ENCODE results near the gene CCN6.
"Not testable (repeated sequence)": the region's sequence is repeated elsewhere in the genome, so short reads cannot be mapped to it uniquely, and the experiment has no call there.

The CCN6 gene

DNA sequence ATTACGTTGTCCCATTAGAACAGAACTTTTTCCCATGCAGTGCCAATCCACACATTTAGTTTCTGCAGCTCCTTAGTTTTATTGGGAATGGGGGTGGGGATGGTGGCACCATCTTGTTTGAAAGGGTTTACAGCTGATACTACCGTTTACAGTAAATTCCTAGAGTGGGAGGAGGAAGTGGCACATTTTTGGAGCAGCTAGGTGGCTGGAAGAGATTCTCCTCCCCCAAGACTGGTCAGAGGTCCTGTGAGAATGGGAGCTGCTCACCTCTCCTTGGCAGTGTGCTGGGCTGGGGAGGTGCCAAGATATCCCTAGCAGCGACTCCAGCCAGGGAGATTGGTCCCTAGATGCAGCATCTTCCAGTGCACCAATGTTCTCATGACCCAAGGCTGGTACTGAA, 12.4 kb upstream of the CCN6 start:
- Histone ChIP-seq H3K4me1 (ENCODE audit: control insufficient read depth, insufficient read depth, low read length) (peaks cover 4% of the 10 kb centered on the region), H3K36me3 (ENCODE audit: control insufficient read depth, insufficient read depth, low read length) (no peaks in the 10 kb centered on the region), H3K4me3 (ENCODE audit: low read depth, low read length) (no peak overlapping the region), H3K9ac (ENCODE audit: low read depth, low read length) (no peak overlapping the region), H3K9me3 (ENCODE audit: control insufficient read depth, insufficient read depth, low read length) (no peaks in the 10 kb centered on the region), H3K27me3 (ENCODE audit: control insufficient read depth, insufficient read depth, low read length) (no peaks in the 10 kb centered on the region)

DNA sequence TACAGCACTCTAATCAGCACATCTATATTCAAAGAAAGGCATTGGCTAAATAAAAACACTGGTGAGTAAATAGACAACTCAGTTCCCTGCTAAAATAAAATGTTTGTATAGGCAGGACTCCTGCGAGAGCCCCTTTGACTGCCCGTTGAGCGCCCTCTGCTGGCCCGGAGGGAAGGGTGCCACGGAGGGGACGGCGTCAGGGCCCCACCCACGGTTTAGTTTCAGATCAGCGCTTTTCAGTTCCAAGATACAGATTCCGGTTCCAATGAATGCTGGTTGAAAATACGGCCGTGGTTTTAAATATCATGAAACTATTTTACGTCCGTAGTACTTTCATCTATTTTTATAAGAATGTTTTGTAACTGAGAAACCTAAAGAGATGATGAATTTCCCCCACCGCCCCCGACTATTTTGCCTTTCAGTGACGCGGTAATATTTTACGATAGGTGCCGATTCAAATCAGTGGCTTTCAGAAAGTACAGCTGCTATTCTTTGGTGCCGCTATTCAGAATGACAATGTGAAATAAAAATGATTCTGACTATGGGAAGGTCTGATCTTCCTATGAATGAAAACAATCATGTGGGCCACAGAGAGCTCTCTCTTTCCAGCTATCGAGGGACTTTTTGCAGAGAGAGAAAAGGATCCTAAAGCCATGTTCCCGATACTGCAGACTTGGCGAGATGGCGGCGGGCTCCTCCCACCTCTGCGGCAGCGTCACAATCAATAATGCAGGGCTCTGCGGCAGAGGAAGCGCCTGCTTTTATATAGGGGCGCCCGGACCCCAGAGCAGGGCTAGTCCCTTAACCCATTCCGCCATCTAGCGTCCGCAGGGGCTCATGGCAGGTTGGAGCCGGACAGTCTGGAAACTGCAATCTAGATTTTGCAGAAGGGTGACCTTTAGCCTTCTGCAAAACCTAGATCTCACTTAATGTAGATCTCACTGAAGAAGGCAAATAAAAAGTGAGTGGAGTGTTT, 10.6 kb upstream of the CCN6 start:
- peaks cover 4% of the 10 kb centered on the region for H3K4me1 ChIP-seq (ENCODE audit: control insufficient read depth, insufficient read depth, low read length)
- no peaks in the 10 kb centered on the region for H3K9me3 ChIP-seq (ENCODE audit: control insufficient read depth, insufficient read depth, low read length)
- no peaks in the 10 kb centered on the region for H3K36me3 ChIP-seq (ENCODE audit: control insufficient read depth, insufficient read depth, low read length)
- no peaks in the 10 kb centered on the region for H3K27me3 ChIP-seq (ENCODE audit: control insufficient read depth, insufficient read depth, low read length)
- peak overlapping the region; percentile 63 for H3K4me3 ChIP-seq (ENCODE audit: low read depth, low read length)
- peak overlapping the region; percentile 66 for H3K9ac ChIP-seq (ENCODE audit: low read depth, low read length)

DNA sequence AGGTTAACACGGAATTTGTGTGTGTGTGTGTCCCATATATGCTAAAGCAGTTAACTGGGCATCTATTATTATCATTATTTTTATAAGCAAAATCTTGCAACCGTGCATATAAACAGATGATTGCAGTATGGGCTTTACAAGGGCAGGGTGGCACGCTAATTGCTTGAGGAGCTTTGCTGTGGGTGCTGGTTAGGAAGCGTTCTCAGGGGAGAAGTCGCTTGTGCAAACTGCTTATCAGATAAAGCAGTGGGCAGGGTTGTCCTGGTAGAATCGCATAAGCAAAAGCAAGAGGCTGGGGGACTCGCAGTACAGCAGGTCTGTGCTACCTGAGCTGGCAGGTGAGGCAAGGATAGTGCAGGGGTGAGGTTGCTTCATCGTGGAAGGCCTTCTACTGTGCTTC, 9.7 kb upstream of the CCN6 start:
- Histone ChIP-seq H3K4me1 (ENCODE audit: control insufficient read depth, insufficient read depth, low read length) (peaks cover 4% of the 10 kb centered on the region), H3K36me3 (ENCODE audit: control insufficient read depth, insufficient read depth, low read length) (no peaks in the 10 kb centered on the region), H3K9ac (ENCODE audit: low read depth, low read length) (no peak overlapping the region), H3K9me3 (ENCODE audit: control insufficient read depth, insufficient read depth, low read length) (no peaks in the 10 kb centered on the region), H3K27me3 (ENCODE audit: control insufficient read depth, insufficient read depth, low read length) (no peaks in the 10 kb centered on the region), H3K4me3 (ENCODE audit: low read depth, low read length) (no peak overlapping the region)

DNA sequence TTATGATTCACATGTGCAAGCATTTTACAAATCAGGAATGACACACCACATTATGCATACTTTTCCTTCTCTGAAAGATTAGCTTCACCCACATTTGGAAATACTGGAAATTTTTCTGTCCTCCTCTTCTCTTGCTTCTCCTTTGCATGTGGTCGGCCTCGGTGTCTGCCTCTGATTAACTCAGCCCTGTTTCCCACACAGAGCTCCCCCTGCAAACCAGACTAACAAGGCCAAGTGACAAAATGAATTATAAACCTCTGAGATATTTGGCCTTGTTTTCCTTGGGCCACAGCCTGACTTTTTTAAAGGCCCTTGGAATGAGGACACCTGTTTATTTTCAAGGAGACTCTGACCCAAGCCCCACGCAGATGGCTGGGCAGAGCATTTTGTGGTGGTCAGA, 9.0 kb upstream of the CCN6 start:
- H3K9ac ChIP-seq (ENCODE audit: low read depth, low read length) = no peak overlapping the region
- H3K9me3 ChIP-seq (ENCODE audit: control insufficient read depth, insufficient read depth, low read length) = no peaks in the 10 kb centered on the region
- H3K4me1 ChIP-seq (ENCODE audit: control insufficient read depth, insufficient read depth, low read length) = peaks cover 4% of the 10 kb centered on the region
- no peak overlapping the region for H3K4me3 ChIP-seq (ENCODE audit: low read depth, low read length)
- H3K36me3 ChIP-seq (ENCODE audit: control insufficient read depth, insufficient read depth, low read length) = no peaks in the 10 kb centered on the region
- H3K27me3 ChIP-seq (ENCODE audit: control insufficient read depth, insufficient read depth, low read length) = no peaks in the 10 kb centered on the region

DNA sequence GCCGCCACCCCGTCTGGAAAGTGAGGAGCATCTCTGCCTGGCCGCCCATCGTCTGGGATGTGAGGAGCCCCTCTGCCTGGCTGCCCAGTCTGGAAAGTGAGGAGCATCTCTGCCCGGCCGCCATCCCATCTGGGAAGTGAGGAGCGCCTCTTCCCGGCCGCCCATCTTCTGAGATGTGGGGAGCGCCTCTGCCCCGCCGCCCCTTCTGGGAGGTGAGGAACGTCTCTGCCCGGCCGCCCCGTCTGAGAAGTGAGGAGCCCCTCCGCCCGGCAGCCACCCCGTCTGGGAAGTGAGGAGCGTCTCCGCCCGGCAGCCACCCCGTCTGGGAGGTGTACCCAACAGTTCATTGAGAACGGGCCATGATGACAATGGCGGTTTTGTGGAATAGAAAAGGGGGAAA, 6.4 kb upstream of the CCN6 start:
- H3K36me3 ChIP-seq (ENCODE audit: control insufficient read depth, insufficient read depth, low read length); H3K4me3 ChIP-seq (ENCODE audit: low read depth, low read length); H3K9ac ChIP-seq (ENCODE audit: low read depth, low read length); H3K4me1 ChIP-seq (ENCODE audit: control insufficient read depth, insufficient read depth, low read length); H3K9me3 ChIP-seq (ENCODE audit: control insufficient read depth, insufficient read depth, low read length); H3K27me3 ChIP-seq (ENCODE audit: control insufficient read depth, insufficient read depth, low read length): not testable (repeated sequence)

DNA sequence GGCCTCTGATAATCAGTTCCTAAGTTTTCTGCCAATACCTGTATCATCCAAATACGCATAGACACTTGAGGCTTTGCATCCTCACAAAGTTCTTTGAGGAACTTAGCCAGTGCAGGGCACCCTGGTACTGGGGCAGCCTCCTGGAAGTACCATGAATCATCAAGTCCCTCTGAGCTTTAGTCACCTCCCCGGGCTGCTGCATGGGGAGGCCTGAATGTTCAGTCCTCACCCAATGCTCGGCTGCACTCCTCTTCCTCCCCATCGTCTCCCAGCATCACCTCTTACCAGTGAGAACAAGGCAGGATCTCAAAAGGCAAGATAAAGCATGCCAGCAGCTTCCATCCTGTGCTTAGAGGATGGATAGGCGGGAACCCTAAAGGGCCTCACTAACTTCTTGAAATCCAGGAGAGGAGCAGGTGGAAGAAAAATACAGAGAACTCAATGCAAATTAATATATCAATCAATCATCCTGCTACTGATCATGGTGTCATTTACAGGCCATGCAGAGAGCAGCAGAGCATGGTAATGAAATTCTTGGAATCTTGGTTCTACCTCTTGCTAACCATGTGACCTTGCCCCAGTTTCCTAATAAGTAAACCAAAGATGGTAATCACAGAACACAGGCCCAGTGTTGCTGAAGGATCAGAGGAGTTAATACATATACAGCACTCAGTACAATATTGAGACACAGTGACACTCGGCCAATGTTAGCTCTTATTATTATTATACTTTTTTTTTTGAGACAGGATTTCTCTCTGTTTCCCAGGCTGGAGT, 4.7 kb upstream of the CCN6 start:
- Histone ChIP-seq H3K4me3 (ENCODE audit: low read depth, low read length) (no peak overlapping the region), H3K9ac (ENCODE audit: low read depth, low read length) (no peak overlapping the region)

DNA sequence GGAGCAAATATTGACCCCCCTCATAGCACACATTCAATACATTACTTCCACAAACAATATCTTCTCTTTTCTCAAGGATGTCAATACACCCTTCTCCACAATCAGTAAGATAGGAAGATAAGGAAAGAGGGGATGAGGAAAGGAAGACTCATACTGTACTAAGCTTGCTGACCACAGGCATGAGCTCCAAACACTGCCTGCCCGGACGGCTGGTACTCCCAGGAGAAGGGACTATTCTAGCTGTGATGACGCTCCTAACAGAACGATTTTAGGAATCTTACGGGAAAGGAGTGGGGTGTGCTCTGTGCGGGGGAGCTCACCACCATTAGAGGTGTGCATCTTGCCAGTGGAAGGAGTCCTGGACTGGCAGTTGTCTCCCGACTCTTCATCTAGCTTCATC, 3.9 kb upstream of the CCN6 start:
- no peaks in the 10 kb centered on the region for H3K27me3 ChIP-seq (ENCODE audit: control insufficient read depth, insufficient read depth, low read length)
- H3K9me3 ChIP-seq (ENCODE audit: control insufficient read depth, insufficient read depth, low read length) = no peaks in the 10 kb centered on the region
- H3K9ac ChIP-seq (ENCODE audit: low read depth, low read length) = no peak overlapping the region
- H3K36me3 ChIP-seq (ENCODE audit: control insufficient read depth, insufficient read depth, low read length) = no peaks in the 10 kb centered on the region
- H3K4me3 ChIP-seq (ENCODE audit: low read depth, low read length) = no peak overlapping the region
- no peaks in the 10 kb centered on the region for H3K4me1 ChIP-seq (ENCODE audit: control insufficient read depth, insufficient read depth, low read length)

More for the DNA sequence above, 4.7 kb upstream of the CCN6 start:
- no peaks in the 10 kb centered on the region for H3K27me3 ChIP-seq (ENCODE audit: control insufficient read depth, insufficient read depth, low read length)
- H3K9me3 ChIP-seq (ENCODE audit: control insufficient read depth, insufficient read depth, low read length) = no peaks in the 10 kb centered on the region
- H3K4me1 ChIP-seq (ENCODE audit: control insufficient read depth, insufficient read depth, low read length) = no peaks in the 10 kb centered on the region
- no peaks in the 10 kb centered on the region for H3K36me3 ChIP-seq (ENCODE audit: control insufficient read depth, insufficient read depth, low read length)

DNA sequence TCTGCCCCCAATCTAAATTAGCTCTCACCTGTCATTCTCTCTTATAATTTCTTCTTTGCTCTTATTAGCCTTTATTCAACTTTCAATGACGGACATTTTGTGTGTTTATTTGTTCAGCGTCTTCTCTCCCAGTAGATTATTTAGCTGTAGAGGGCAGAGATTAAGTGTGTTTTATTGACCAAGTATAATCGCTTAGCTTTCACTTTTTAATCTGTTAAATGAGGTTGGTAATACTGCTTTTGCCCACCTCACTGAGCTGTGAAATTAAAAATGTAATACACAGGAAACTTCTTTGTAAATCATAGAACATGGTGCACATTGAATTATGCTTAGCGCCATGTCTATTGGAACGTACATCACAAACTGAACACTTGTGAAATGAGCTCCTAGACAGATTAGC, 3.5 kb upstream of the CCN6 start:
- Histone ChIP-seq H3K4me1 (ENCODE audit: control insufficient read depth, insufficient read depth, low read length) (no peaks in the 10 kb centered on the region), H3K9ac (ENCODE audit: low read depth, low read length) (no peak overlapping the region), H3K4me3 (ENCODE audit: low read depth, low read length) (no peak overlapping the region), H3K36me3 (ENCODE audit: control insufficient read depth, insufficient read depth, low read length) (no peaks in the 10 kb centered on the region), H3K27me3 (ENCODE audit: control insufficient read depth, insufficient read depth, low read length) (no peaks in the 10 kb centered on the region), H3K9me3 (ENCODE audit: control insufficient read depth, insufficient read depth, low read length) (no peaks in the 10 kb centered on the region)

DNA sequence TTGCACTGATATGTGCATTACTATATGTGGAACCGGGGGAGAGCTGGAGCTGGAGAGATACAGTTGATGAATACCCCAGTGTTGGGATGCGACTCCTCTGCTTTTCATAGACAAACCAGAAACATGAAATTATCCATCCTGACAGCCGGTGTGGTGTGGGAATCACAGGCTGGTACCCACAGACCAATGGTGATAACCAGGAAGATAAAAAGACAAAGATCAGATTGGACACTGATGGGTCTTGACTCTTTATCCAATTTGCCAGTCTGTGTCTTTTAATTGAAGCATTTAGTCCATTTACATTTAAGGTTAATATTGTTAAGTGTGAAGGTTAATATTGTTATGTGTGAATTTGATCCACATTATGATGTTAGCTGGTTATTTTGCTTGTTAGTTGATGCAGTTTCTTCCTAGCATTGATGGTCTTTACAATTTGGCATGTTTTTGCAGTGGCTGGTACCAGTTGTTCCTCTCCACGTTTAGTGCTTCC, 2.6 kb upstream of the CCN6 start:
- H3K9me3 ChIP-seq (ENCODE audit: control insufficient read depth, insufficient read depth, low read length); H3K36me3 ChIP-seq (ENCODE audit: control insufficient read depth, insufficient read depth, low read length); H3K9ac ChIP-seq (ENCODE audit: low read depth, low read length); H3K4me3 ChIP-seq (ENCODE audit: low read depth, low read length); H3K27me3 ChIP-seq (ENCODE audit: control insufficient read depth, insufficient read depth, low read length); H3K4me1 ChIP-seq (ENCODE audit: control insufficient read depth, insufficient read depth, low read length): not testable (repeated sequence)

DNA sequence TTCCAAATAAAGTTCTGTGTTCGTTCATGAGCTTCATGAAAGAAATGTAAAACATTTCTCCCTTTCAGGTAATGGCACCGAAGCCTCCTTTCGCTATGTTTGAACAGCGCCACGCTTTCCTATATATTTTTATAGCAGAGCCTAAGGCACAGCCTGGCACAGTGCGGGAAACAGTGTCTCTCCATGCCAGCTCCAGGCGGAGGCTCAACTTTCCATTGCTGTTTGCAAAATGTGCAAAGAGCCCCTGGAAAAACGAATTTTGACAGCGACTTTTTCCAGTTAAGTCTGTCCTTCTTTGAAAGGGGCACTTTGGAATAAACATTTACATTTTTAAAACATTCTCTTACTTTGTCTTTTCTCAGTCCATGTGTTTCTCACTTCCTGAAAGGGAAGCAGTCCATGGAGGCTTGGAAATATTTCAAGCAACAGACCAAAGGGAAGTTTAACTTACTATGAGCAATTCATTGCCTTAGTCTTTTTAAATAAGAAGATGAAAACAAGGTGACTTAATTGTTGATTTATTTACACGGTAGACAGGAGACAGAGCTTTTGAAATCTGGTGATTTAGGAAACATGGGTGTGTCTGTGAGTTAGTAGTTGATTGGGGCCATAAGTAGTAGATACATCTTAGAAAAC, 769 bp downstream of the CCN6 start:
- H3K36me3 ChIP-seq (ENCODE audit: control insufficient read depth, insufficient read depth, low read length) = no peaks in the 10 kb centered on the region
- H3K9ac ChIP-seq (ENCODE audit: low read depth, low read length) = no peak overlapping the region
- no peak overlapping the region for H3K4me3 ChIP-seq (ENCODE audit: low read depth, low read length)
- H3K4me1 ChIP-seq (ENCODE audit: control insufficient read depth, insufficient read depth, low read length) = no peaks in the 10 kb centered on the region
- no peaks in the 10 kb centered on the region for H3K27me3 ChIP-seq (ENCODE audit: control insufficient read depth, insufficient read depth, low read length)
- no peaks in the 10 kb centered on the region for H3K9me3 ChIP-seq (ENCODE audit: control insufficient read depth, insufficient read depth, low read length)

DNA sequence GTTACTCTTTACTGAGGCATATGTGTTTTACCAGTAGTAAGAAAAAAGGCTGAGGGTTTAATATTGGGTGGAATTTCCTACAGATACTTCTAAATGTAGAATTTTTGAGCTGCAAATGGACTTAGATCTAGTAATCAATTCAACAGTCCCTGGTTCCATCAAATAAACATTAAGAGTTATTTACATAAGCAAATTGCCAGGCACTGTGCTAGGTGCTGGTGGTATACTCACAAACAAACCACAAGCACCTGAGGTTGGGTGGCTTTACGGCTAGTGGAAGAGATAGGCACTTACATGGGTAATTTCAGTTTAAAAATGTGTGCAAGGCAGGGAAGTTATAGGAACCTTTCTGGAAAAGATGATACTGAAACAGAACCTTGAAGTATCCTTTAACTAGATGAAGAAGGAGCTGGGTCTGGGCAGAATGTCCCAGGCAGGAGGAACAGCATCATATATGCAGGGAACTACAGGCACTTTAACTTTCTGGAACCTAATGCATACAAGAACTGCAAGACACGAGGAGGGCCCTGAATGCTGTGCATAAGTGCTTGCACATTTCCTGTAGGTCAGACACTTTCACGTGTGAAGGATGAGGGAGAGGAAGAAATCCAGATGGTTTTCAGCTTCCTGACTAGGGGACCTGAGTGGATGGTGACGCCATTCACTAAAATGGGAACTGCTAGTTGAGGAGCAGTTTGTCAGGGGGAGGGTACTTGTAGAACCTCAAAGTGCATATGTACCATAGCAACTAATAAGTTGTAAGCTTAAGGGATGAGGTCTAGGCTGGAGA, 4.5 kb downstream of the CCN6 start:
- H3K27me3 ChIP-seq (ENCODE audit: control insufficient read depth, insufficient read depth, low read length) = no peaks in the 10 kb centered on the region
- no peaks in the 10 kb centered on the region for H3K36me3 ChIP-seq (ENCODE audit: control insufficient read depth, insufficient read depth, low read length)
- H3K4me1 ChIP-seq (ENCODE audit: control insufficient read depth, insufficient read depth, low read length) = no peaks in the 10 kb centered on the region
- no peaks in the 10 kb centered on the region for H3K9me3 ChIP-seq (ENCODE audit: control insufficient read depth, insufficient read depth, low read length)
- no peak overlapping the region for H3K4me3 ChIP-seq (ENCODE audit: low read depth, low read length)
- H3K9ac ChIP-seq (ENCODE audit: low read depth, low read length) = no peak overlapping the region
